NCI-H510A (cell line): ENCODE measurements around the gene SGCD.
"Not testable (repeated sequence)": the region's sequence is repeated elsewhere in the genome, so short reads cannot be mapped to it uniquely, and the experiment has no call there.

Experiments
- DNase-seq: peaks from one replicate; lab custom pipeline; 2025; lab: John Stamatoyannopoulos, UW

Gene SGCD

GRCh38 chr5:156582193-156582598 is 255.2 kb downstream of the SGCD start:
- DNase-seq, result no peak

GRCh38 chr5:156584871-156585270 is 257.9 kb downstream of the SGCD start:
- DNase-seq, result no peak

- no peak for DNase-seq
Observed at GRCh38 chr5:156585999-156586398, 259.0 kb downstream of the SGCD start.

- DNase-seq, result no peak
Observed at GRCh38 chr5:156587012-156587411, 260.0 kb downstream of the SGCD start.

GRCh38 chr5:156588306-156588705 is 261.3 kb downstream of the SGCD start:
- no peak for DNase-seq

- DNase-seq, result no peak
Observed at GRCh38 chr5:156589104-156589945, 262.4 kb downstream of the SGCD start.

- no peak for DNase-seq
Observed at GRCh38 chr5:156589946-156590216, 262.9 kb downstream of the SGCD start.

- DNase-seq, result no peak
Observed at GRCh38 chr5:156590978-156591377, 264.0 kb downstream of the SGCD start.

GRCh38 chr5:156591631-156592030 is 264.7 kb downstream of the SGCD start:
- no peak for DNase-seq

GRCh38 chr5:156593546-156593945 is 266.6 kb downstream of the SGCD start:
- DNase-seq, result no peak

- no peak for DNase-seq
Observed at GRCh38 chr5:156594406-156594805, 267.4 kb downstream of the SGCD start.

- DNase-seq, result no peak
Observed at GRCh38 chr5:156595132-156595787, 268.3 kb downstream of the SGCD start.

GRCh38 chr5:156597276-156597675 is 270.3 kb downstream of the SGCD start:
- DNase-seq, result no peak

- no peak for DNase-seq
Observed at GRCh38 chr5:156598964-156599363, 272.0 kb downstream of the SGCD start.

- DNase-seq, result not testable (repeated sequence)
Observed at GRCh38 chr5:156610582-156610981, 283.6 kb downstream of the SGCD start.

GRCh38 chr5:156615901-156616300 is 288.9 kb downstream of the SGCD start:
- DNase-seq, result no peak

GRCh38 chr5:156617426-156617825 is 290.5 kb downstream of the SGCD start:
- no peak for DNase-seq

GRCh38 chr5:156618601-156619000 is 291.6 kb downstream of the SGCD start:
- DNase-seq, result no peak

- no peak for DNase-seq
Observed at GRCh38 chr5:156621719-156622118, 294.8 kb downstream of the SGCD start.

GRCh38 chr5:156623381-156624040 is 296.5 kb downstream of the SGCD start:
- DNase-seq, result no peak

- no peak for DNase-seq
Observed at GRCh38 chr5:156624686-156625085, 297.7 kb downstream of the SGCD start.

- no peak for DNase-seq
Observed at GRCh38 chr5:156628421-156628820, 301.5 kb downstream of the SGCD start.

GRCh38 chr5:156631005-156631404 is 304.0 kb downstream of the SGCD start:
- no peak for DNase-seq
